Heart left ventricle (tissue), 16 donors: ENCODE measurements around the gene IFI27. TPM values are rescaled to one million over a fixed set of nuclear protein-coding genes. Genes with fewer than 3 reads are reported as not detected.

Experiments
- ATAC-seq, 4 donors: fragments of 200-7000 bp; cut with Tn5 transposase; one replicate each; pipeline ENCODE4 v1.9.1; 2020 to 2022; ENCODE audit warnings: moderate library complexity in 4 of 4, mild to moderate bottlenecking in 3 of 4, moderate number of reproducible peaks in 1 of 4
- DNase-seq, 5 donors: peaks; one replicate each; pipeline ENCODE4 v3.0.0-alpha.2; 2020
- H3K27ac ChIP-seq, 12 donors: fragments of 200-600 bp; sonication (generic) in 4 of 12; one replicate each; pipeline versions ENCODE4 v1.5.0 to v1.8.0; 2016 to 2022; ENCODE audit warnings: mild to moderate bottlenecking in 2 of 12
- H3K27me3 ChIP-seq, 9 donors: fragments of 200-600 bp; sonication (generic) in 2 of 9; one replicate each; pipeline versions ENCODE4 v1.5.1 to v1.8.0; 2016 to 2022; ENCODE audit warnings: mild to moderate bottlenecking in 3 of 9
- H3K36me3 ChIP-seq, 9 donors: fragments of 200-600 bp; sonication (generic) in 2 of 9; one replicate each; pipeline versions ENCODE4 v1.5.0 to v1.8.0; 2018 to 2022; ENCODE audit warnings: mild to moderate bottlenecking in 2 of 9
- H3K4me1 ChIP-seq, 12 donors: fragments of 200-600 bp; sonication (generic) in 4 of 12; one replicate each; pipeline versions ENCODE4 v1.5.0 to v1.8.0; 2016 to 2022; ENCODE audit warnings: mild to moderate bottlenecking in 3 of 12
- H3K4me3 ChIP-seq, 12 donors: fragments of 200-600 bp; sonication (generic) in 4 of 12; one replicate each; pipeline versions ENCODE4 v1.5.0 to v1.8.0; 2017 to 2022; ENCODE audit warnings: mild to moderate bottlenecking in 9 of 12, moderate library complexity in 4 of 12
- H3K9me3 ChIP-seq, 12 donors: fragments of 200-600 bp; sonication (generic) in 4 of 12; one replicate each; pipeline versions ENCODE4 v1.5.0 to v1.8.0; 2016 to 2022; ENCODE audit warnings: mild to moderate bottlenecking in 1 of 12
- POLR2A ChIP-seq, 2 donors: fragments of 450-650 bp; IDR thresholded peaks; one replicate each; pipeline ENCODE4 v1.6.1; 2017; ENCODE audit warnings: antibody characterized with exemption in 2 of 2, mild to moderate bottlenecking in 2 of 2, moderate library complexity in 2 of 2
- WGBS, 4 donors: extraction: QIAGEN DNeasy Blood & Tissue Kit in 2 of 4; methylation state at CpG; one replicate each; pipeline versions ENCODE4 v1.1.5 to v1.1.7; 2013 to 2018; 5-methylcytosine and 5-hydroxymethylcytosine counted together
- intact Hi-C, 10 donors: fragments of 100-400 bp; cut with DNase I; formaldehyde crosslinking; loops; one replicate each; pipeline versions ENCODE4 v1.11.1 to v1.14.2; 2022
- polyA plus RNA-seq, 2 donors: library from polyadenylated mRNA; stranded (reverse); fragments of 200-250 nt; gene quantifications; one replicate each; pipeline ENCODE4 v1.2.3, GENCODE V29; 2013
- total RNA-seq, 9 donors: library from RNA; depleted of rRNA in 2 of 9; stranded (reverse); fragments of >200 nt in 2 of 9; fragmentation: NEBNext Ultra II Directional in 3 of 9; extraction: Animal tissue kit (Norgen Biotek cat#: 25700) in 3 of 9; gene quantifications; one replicate each; pipeline versions ENCODE4 v1.1.0 to v1.2.4, GENCODE V29; 2016 to 2023
- TF ChIP-seq, protein P1 (sequence below), 12 donors: fragments of 200-600 bp; sonication (generic) in 4 of 12; IDR thresholded peaks; one replicate each; pipeline versions ENCODE4 v1.5.0 to v1.8.0; 2018 to 2022; ENCODE audit warnings: antibody characterized with exemption in 12 of 12, mild to moderate bottlenecking in 5 of 12
- donor health status: ischemic (EF 13 %, LVEDD 7.1; RV severe dilation, severe dysfunction).
- donor health status: healthy with polysubstance abuse.
- donor health status: DM: no; HTN: yes; CAD: no.
- donor health status: DM: no; HTN: no; CAD: no.
- donor health status: ischemic (EF 25% LVEDD 6.9; RV normal size, moderate dysfunction).
- donor health status: ischemic (EF 25% LVEDD 5.7; RV mildly dilated, moderate dysfunction).
- donor health status: healthy.
- donor health status: DM: yes; HTN: yes; CAD: no.
- donor health status: ischemic (EF 35%, LVEDD 5.7; RV mildly dilated, moderate dysfunction).
- donor health status: nonischemic (EF 11% LVEDD 7.7; RV severe dilation, severe dysfunction).
- donor health status: DM: yes; HTN: yes; CAD: no.
- donor health status: PGD.
- donor health status: ischemic (EF 29% LVEDD 5.4; RV normal size, mild dysfunction).
- donor health status: nonischemic (EF 23%, LVEDD 6.1; RV moderate dilation, normal function).

IFI27 gene
- total and polyA plus RNA-seq, 11 donors: 135 to 469 (median 262) TPM

DNA sequence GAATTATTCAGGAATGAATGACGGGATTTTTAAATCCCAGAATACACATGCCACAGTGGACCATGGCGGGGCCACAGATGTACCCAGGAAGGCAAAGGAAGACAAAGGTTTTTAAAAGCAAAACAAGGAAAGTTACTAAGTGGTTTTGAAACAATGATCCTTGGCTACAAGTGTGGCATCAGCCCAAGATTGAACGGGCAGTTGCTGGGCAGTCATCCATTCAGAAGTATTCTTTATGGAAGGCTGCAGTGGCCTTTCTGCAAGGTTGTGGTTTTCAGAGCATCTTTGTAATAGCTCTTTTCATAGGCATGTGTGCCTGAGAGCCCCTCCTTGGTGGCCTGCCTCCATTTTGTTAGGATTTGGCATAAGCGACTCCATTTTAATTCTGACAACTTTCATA lies 13.4 kb upstream of the IFI27 start:
- no peak overlapping the region for H3K27ac ChIP-seq
- no peak overlapping the region for H3K4me3 ChIP-seq
- no peak for TF ChIP-seq POLR2A (IDR thresholded peaks at IDR 0.05)
- TF ChIP-seq, protein P1, sequence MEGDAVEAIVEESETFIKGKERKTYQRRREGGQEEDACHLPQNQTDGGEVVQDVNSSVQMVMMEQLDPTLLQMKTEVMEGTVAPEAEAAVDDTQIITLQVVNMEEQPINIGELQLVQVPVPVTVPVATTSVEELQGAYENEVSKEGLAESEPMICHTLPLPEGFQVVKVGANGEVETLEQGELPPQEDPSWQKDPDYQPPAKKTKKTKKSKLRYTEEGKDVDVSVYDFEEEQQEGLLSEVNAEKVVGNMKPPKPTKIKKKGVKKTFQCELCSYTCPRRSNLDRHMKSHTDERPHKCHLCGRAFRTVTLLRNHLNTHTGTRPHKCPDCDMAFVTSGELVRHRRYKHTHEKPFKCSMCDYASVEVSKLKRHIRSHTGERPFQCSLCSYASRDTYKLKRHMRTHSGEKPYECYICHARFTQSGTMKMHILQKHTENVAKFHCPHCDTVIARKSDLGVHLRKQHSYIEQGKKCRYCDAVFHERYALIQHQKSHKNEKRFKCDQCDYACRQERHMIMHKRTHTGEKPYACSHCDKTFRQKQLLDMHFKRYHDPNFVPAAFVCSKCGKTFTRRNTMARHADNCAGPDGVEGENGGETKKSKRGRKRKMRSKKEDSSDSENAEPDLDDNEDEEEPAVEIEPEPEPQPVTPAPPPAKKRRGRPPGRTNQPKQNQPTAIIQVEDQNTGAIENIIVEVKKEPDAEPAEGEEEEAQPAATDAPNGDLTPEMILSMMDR (IDR thresholded peaks at IDR 0.05): no peak
- H3K27me3 ChIP-seq: no peaks in the 10 kb centered on the region
- peaks cover 0 to 7% (median 0%) of the 10 kb centered on the region in 9 donors for H3K36me3 ChIP-seq
- no peaks in the 10 kb centered on the region for H3K9me3 ChIP-seq
- ATAC-seq (no peak), DNase-seq (no peak)
- WGBS, 4 donors: 95 to 100% (median 96%) methylated on average over 4 of the region's 4 CpGs
- H3K4me1 ChIP-seq: no peaks in the 10 kb centered on the region
- intact Hi-C loops: no loop called here

DNA sequence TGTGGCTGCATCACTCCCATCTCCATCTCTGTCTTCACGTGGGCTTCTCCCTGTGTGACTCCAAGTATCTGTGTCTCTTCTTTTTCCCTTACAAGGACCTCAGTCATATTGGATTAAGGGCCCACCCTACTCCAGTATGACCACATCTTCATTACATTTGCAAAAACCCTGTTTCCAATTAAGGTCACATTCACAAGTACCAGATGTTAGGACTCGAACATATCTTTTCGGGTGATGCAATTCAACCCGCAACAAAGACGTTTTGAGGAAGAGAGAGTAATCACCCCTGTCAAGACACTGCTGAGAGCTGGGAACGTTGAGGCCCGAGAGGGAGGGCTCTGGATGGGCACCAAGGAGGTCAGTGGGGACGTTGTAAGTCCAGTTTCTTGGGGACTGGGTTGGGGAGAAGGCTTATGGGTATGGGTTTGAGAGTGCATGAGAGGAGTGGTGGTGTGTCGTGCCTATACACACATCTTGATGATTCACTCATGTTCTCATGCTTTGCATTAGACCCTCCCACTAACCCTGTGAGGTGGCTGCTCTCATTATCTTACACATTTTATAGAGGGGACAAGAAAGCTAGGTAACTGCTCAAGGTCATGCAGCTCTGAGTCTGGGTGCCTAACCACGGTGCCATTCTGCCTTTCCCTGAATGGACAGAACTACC lies 12.1 kb upstream of the IFI27 start:
- no peaks in the 10 kb centered on the region for H3K27me3 ChIP-seq
- H3K36me3 ChIP-seq: peaks cover 0 to 7% (median 0%) of the 10 kb centered on the region in 9 donors
- H3K9me3 ChIP-seq: no peaks in the 10 kb centered on the region
- intact Hi-C loops: no loop called here
- H3K4me3 ChIP-seq: no peak overlapping the region
- no peak for TF ChIP-seq POLR2A (IDR thresholded peaks at IDR 0.05)
- TF ChIP-seq, protein P1 (IDR thresholded peaks at IDR 0.05): no peak
- H3K27ac ChIP-seq: no peak overlapping the region
- WGBS, 4 donors: 68 to 86% (median 72%) methylated on average over 10 of the region's 10 CpGs
- no peaks in the 10 kb centered on the region for H3K4me1 ChIP-seq
- ATAC-seq (peak in 1 of 4 donors; percentile 39), DNase-seq (no peak)

DNA sequence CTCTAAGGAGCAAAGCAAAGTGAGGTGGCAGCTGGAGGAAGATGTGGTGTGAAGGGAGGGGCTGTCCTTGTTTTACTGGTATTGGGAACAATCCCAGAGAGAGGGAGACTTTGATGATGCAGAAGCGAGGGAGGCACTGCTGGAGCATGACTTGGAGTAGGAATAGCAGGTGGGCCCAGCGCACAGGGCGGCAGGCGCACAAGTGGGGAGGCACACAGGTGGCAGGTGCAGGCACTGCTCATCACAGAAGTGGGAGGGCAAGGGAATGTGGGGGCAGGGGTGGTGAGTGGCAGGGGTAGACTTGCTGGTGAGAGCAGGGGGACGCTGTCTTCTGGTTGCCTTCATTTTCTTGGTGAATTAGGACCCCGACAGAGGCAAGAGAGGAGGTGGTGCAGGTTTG lies 11.5 kb upstream of the IFI27 start:
- peaks cover 0 to 7% (median 0%) of the 10 kb centered on the region in 9 donors for H3K36me3 ChIP-seq
- ATAC-seq (no peak), DNase-seq (no peak)
- 66 to 95% (median 79%) methylated on average over 6 of the region's 6 CpGs for WGBS, 4 donors
- intact Hi-C loops: no loop called here
- H3K9me3 ChIP-seq: no peaks in the 10 kb centered on the region
- no peaks in the 10 kb centered on the region for H3K4me1 ChIP-seq
- no peak for TF ChIP-seq POLR2A (IDR thresholded peaks at IDR 0.05)
- TF ChIP-seq, protein P1 (IDR thresholded peaks at IDR 0.05): no peak
- no peaks in the 10 kb centered on the region for H3K27me3 ChIP-seq
- H3K4me3 ChIP-seq: no peak overlapping the region
- no peak overlapping the region for H3K27ac ChIP-seq

DNA sequence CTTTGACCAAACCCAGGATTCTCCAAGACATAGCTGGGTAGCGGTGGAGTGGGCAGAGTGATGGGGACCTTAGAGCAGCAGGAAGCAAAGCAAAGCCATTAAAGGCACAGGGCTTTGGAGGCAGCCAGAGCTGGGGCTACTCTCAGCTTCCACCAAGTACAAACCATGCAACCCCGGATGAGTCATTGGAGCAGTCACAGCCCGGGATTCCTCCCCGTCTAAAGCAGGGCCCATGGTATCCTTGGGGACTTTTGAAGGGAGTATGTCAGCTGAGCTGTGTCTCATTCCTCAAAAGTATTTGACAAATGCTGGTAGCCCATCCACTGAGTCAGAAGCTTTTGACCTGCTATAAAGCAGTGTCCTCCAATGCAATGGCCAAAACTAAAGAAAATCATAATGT lies 9.7 kb upstream of the IFI27 start:
- Histone ChIP-seq H3K27ac (no peak overlapping the region), H3K4me3 (no peak overlapping the region), H3K36me3 (peaks cover 0 to 7% (median 0%) of the 10 kb centered on the region in 9 donors), H3K9me3 (no peaks in the 10 kb centered on the region), H3K4me1 (no peaks in the 10 kb centered on the region), H3K27me3 (no peaks in the 10 kb centered on the region)
- 74 to 88% (median 79%) methylated on average over 4 of the region's 4 CpGs for WGBS, 4 donors
- intact Hi-C loops: no loop called here
- peak in 2 of 4 donors; percentile 50 to 75 for ATAC-seq
- DNase-seq: peak in 1 of 5 donors; percentile 39
- no peak for TF ChIP-seq POLR2A (IDR thresholded peaks at IDR 0.05)
- TF ChIP-seq, protein P1 (IDR thresholded peaks at IDR 0.05): no peak
